Hepatocyte (in vitro differentiated cells): ENCODE results near the gene FAM167B.

ENCODE experiments used
- CTCF ChIP-seq: fragments of 200-600 bp; sonication (generic); IDR thresholded peaks from 2 replicates; pipeline ENCODE4 v1.5.1; 2016; ENCODE audit warnings: antibody characterized with exemption, mild to moderate bottlenecking; ENCODE audit not compliant: poor library complexity
- EZH2 ChIP-seq: fragments of 200-600 bp; sonication (generic); IDR thresholded peaks from 2 replicates; pipeline ENCODE4 v1.6.1; 2016; ENCODE audit warnings: antibody characterized with exemption, mild to moderate bottlenecking, borderline replicate concordance

DNA sequence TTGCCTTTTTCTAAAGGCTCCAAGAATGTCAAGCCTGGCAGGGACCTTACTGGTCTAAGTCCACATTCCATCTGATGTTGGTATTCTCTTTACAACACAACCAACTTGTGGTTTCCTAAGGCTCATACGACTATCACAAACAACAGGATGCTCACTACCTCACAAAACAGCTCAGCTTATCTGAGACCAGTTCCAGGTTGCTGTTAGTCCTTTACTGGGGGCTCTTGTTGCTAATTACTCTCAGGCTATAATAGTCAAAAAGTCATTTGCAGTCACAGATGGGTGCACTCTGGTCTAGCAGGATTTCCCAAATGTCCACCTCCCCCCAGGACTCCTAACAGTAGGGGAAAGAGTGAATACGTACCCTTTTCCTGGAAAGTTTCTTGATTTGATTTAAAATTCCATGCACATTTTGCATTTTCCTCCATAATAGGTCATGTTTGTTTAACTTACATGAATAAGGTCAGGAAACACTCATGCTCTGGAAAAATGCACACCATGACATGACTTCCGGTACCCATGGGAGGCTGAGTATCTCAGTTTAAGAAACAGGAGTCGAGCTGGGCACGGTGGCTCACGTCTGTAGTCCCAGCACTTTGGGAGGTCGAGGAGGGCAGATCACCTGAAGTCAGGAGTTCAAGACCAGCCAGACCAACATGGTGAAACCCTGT, 20.0 kb downstream of the FAM167B start:
- TF ChIP-seq CTCF (no peak), EZH2 (no peak)
